Heart right ventricle (tissue), 16 donors: ENCODE measurements around the gene FOXP2. TPM values are rescaled to one million over a fixed set of nuclear protein-coding genes. Genes with fewer than 3 reads are reported as not detected.

Experiments used
- ATAC-seq, 8 donors: fragments of 200-7000 bp; cut with Tn5 transposase; one replicate each; pipeline ENCODE4 v1.9.1; 2020; ENCODE audit warnings: mild to moderate bottlenecking in 8 of 8, moderate library complexity in 8 of 8, moderate number of reproducible peaks in 1 of 8
- DNase-seq, 2 donors: peaks; one replicate each; pipeline ENCODE4 v3.0.0-alpha.2; 2020
- H3K27ac ChIP-seq, 10 donors: fragments of 200-600 bp; sonication (generic) in 2 of 10; one replicate each; pipeline versions ENCODE4 v1.5.0 to v1.8.0; 2020 to 2022; ENCODE audit warnings: mild to moderate bottlenecking in 3 of 10
- H3K27me3 ChIP-seq, 7 donors: fragments of 200-600 bp; one replicate each; pipeline ENCODE4 v1.8.0; 2021 to 2022; ENCODE audit warnings: mild to moderate bottlenecking in 2 of 7
- H3K36me3 ChIP-seq, 9 donors: fragments of 200-600 bp; sonication (generic) in 1 of 9; one replicate each; pipeline versions ENCODE4 v1.5.0 to v1.8.0; 2020 to 2022; ENCODE audit warnings: mild to moderate bottlenecking in 2 of 9
- H3K4me1 ChIP-seq, 9 donors: fragments of 200-600 bp; sonication (generic) in 1 of 9; one replicate each; pipeline versions ENCODE4 v1.5.0 to v1.8.0; 2020 to 2022; ENCODE audit warnings: mild to moderate bottlenecking in 4 of 9
- H3K4me3 ChIP-seq, 10 donors: fragments of 200-600 bp; sonication (generic) in 2 of 10; one replicate each; pipeline versions ENCODE4 v1.5.0 to v1.8.0; 2020 to 2022; ENCODE audit warnings: mild to moderate bottlenecking in 7 of 10, moderate library complexity in 2 of 10
- H3K9me3 ChIP-seq, 11 donors: fragments of 200-600 bp in 10 of 11; sonication (generic) in 2 of 11; one replicate each; pipeline versions ENCODE4 v1.5.0 to v1.8.0; 2013 to 2022; ENCODE audit warnings: mild to moderate bottlenecking in 2 of 11, control low read depth in 1 of 11, moderate library complexity in 1 of 11
- CTCF ChIP-seq, 9 donors: fragments of 200-600 bp; sonication (generic) in 2 of 9; IDR thresholded peaks; one replicate each; pipeline versions ENCODE4 v1.5.0 to v1.8.0; 2021 to 2022; ENCODE audit warnings: antibody characterized with exemption in 9 of 9, mild to moderate bottlenecking in 5 of 9, moderate library complexity in 1 of 9
- WGBS, 2 donors: extraction: QIAGEN DNeasy Blood & Tissue Kit; methylation state at CpG; one replicate each; pipeline ENCODE4 v1.1.7; 2013; ENCODE audit warnings: inconsistent platforms in 1 of 2; 5-methylcytosine and 5-hydroxymethylcytosine counted together
- intact Hi-C, 10 donors: fragments of 100-400 bp; cut with DNase I; formaldehyde crosslinking; loops; one replicate each; pipeline versions ENCODE4 v1.11.1 to v1.14.2; 2022
- polyA plus RNA-seq, 2 donors: library from polyadenylated mRNA; stranded (reverse); fragments of 200-250 nt; gene quantifications; one replicate each; pipeline ENCODE4 v1.2.3, GENCODE V29; 2013
- total RNA-seq, 10 donors: library from RNA; stranded (reverse); fragmentation: NEBNext Ultra II Directional in 3 of 10; extraction: Animal tissue kit (Norgen Biotek cat#: 25700) in 3 of 10; gene quantifications; one replicate each; pipeline versions ENCODE4 v1.2.1 to v1.2.4, GENCODE V29; 2021 to 2023
- donor health status: Arrhythmogenic right ventricular cardiomyopathy.
- donor health status: ischemic (EF 13 %, LVEDD 7.1; RV severe dilation, severe dysfunction).
- donor health status: healthy with polysubstance abuse.
- donor health status: DM: no; HTN: yes; CAD: no.
- donor health status: DM: no; HTN: no; CAD: no.
- donor health status: ischemic (EF 25% LVEDD 6.9; RV normal size, moderate dysfunction).
- donor health status: ischemic (EF 25% LVEDD 5.7; RV mildly dilated, moderate dysfunction).
- donor health status: healthy.
- donor health status: DM: yes; HTN: yes; CAD: no.
- donor health status: Ischemic cardiomyopathy.
- donor health status: ischemic (EF 35%, LVEDD 5.7; RV mildly dilated, moderate dysfunction).
- donor health status: nonischemic (EF 11% LVEDD 7.7; RV severe dilation, severe dysfunction).
- donor health status: DM: yes; HTN: yes; CAD: no.
- donor health status: PGD.
- donor health status: ischemic (EF 29% LVEDD 5.4; RV normal size, mild dysfunction).
- donor health status: nonischemic (EF 23%, LVEDD 6.1; RV moderate dilation, normal function).

Gene FOXP2
- total and polyA plus RNA-seq, 12 donors, result 0.16 to 4.7 (median 1.9) TPM

GRCh38 chr7:114650491-114650890 lies 235.9 kb downstream of the FOXP2 start:
- no peaks in the 10 kb centered on the region for H3K27me3 ChIP-seq
- no peaks in the 10 kb centered on the region for H3K4me1 ChIP-seq
- ATAC-seq, result no peak
- intact Hi-C loops, result no loop called here
- no peak for TF ChIP-seq CTCF (IDR thresholded peaks at IDR 0.05)
- no peaks in the 10 kb centered on the region for H3K36me3 ChIP-seq
- no peak overlapping the region for H3K4me3 ChIP-seq
- no peaks in the 10 kb centered on the region for H3K9me3 ChIP-seq
- no peak for DNase-seq
- H3K27ac ChIP-seq, result no peak overlapping the region

GRCh38 chr7:114652041-114652440 lies 237.4 kb downstream of the FOXP2 start:
- no peak overlapping the region for H3K4me3 ChIP-seq
- WGBS, 2 donors, result 86% methylated on average over 5 of the region's 5 CpGs
- TF ChIP-seq CTCF (IDR thresholded peaks at IDR 0.05), result no peak
- DNase-seq (no peak), ATAC-seq (no peak)
- H3K36me3 ChIP-seq, result no peaks in the 10 kb centered on the region
- no peaks in the 10 kb centered on the region for H3K9me3 ChIP-seq
- H3K4me1 ChIP-seq, result no peaks in the 10 kb centered on the region
- no peak overlapping the region for H3K27ac ChIP-seq
- intact Hi-C loops, result no loop called here
- no peaks in the 10 kb centered on the region for H3K27me3 ChIP-seq

- ATAC-seq (no peak), DNase-seq (no peak)
- Histone ChIP-seq H3K9me3 (no peaks in the 10 kb centered on the region), H3K36me3 (no peaks in the 10 kb centered on the region), H3K27me3 (no peaks in the 10 kb centered on the region), H3K4me1 (no peaks in the 10 kb centered on the region), H3K4me3 (no peak overlapping the region), H3K27ac (no peak overlapping the region)
- intact Hi-C loops, result no loop called here
- WGBS, 2 donors, result 57 to 59% methylated on average over 10 of the region's 10 CpGs
- TF ChIP-seq CTCF (IDR thresholded peaks at IDR 0.05), result no peak
These were observed 238.9 kb downstream of the FOXP2 start for GRCh38 chr7:114653364-114654088.

- Histone ChIP-seq H3K36me3 (no peaks in the 10 kb centered on the region), H3K27me3 (no peaks in the 10 kb centered on the region), H3K4me1 (peaks cover 0 to 10% (median 0%) of the 10 kb centered on the region in 9 donors), H3K4me3 (no peak overlapping the region), H3K9me3 (no peaks in the 10 kb centered on the region), H3K27ac (no peak overlapping the region)
- ATAC-seq (no peak), DNase-seq (no peak)
- no peak for TF ChIP-seq CTCF (IDR thresholded peaks at IDR 0.05)
- 66 to 80% methylated on average over 3 of the region's 3 CpGs for WGBS, 2 donors
- intact Hi-C loops, result no loop called here
These were observed 241.9 kb downstream of the FOXP2 start for GRCh38 chr7:114656466-114656865.
